Fibroblast of lung (primary cell): Measurements from ENCODE around the gene HSPB6.

ENCODE experiments used
- EZH2 ChIP-seq: IDR thresholded peaks from 2 replicates; pipeline ENCODE4 v1.5.1; 2012; ENCODE audit warnings: low read length, control low read depth, mild to moderate bottlenecking; ENCODE audit errors: missing control alignments
- TF ChIP-seq, protein P1 (sequence below), 2 donors: IDR thresholded peaks in 1 of 2; conservative IDR thresholded peaks in 1 of 2; 1 replicate in 1 of 2; 2 replicates in 1 of 2; pipeline ENCODE4 v1.5.1; 2011 to 2012; ENCODE audit warnings: low read length in 2 of 2, control low read depth in 1 of 2, inconsistent platforms in 1 of 2, low read depth in 1 of 2, mild to moderate bottlenecking in 1 of 2

DNA sequence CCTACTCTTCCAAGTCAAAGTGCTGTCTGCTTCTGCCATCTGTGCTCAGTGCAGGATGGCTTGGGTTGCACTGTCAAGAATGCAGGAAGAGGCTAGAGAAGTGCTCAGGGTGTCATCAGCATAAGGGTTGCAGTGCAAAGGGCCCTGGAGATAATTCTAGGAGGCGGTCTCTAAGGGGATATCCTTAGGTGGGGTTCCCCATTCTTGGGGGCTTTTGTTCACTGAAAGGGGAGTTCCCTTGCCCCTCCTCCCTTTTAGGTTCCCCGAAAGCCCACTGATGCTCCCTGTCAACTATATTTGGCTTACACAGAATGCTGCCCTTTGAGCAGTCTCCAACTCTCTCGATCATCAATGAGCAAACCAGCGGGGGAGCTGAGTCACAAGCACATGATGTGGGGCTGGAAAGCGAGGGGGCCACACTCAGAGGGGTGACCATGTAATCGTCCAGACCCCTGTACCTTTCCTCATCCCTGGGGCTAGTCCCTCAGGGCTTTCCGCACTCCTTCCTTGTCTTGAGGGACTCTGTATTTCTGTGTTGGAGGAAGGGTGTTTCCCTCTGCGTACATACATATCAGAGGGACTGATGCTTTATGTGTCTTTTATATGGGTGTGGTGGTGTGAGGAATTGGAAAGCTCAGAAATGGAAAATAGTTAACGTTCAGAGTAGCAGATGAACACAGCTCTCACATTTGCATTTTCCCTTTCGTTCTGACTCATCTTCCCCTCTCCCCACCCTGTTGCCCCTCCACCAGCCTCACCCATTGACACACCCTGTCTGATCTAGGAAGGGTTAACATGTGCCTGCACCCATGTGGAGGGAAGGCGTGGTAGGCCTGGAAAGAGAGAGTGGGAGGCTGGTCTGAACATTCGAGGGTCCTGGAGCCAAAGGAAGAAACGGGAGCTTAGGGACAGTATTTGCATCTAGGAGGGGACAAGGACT is 45.8 kb downstream of the HSPB6 start:
- TF ChIP-seq, protein P1, sequence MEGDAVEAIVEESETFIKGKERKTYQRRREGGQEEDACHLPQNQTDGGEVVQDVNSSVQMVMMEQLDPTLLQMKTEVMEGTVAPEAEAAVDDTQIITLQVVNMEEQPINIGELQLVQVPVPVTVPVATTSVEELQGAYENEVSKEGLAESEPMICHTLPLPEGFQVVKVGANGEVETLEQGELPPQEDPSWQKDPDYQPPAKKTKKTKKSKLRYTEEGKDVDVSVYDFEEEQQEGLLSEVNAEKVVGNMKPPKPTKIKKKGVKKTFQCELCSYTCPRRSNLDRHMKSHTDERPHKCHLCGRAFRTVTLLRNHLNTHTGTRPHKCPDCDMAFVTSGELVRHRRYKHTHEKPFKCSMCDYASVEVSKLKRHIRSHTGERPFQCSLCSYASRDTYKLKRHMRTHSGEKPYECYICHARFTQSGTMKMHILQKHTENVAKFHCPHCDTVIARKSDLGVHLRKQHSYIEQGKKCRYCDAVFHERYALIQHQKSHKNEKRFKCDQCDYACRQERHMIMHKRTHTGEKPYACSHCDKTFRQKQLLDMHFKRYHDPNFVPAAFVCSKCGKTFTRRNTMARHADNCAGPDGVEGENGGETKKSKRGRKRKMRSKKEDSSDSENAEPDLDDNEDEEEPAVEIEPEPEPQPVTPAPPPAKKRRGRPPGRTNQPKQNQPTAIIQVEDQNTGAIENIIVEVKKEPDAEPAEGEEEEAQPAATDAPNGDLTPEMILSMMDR (conservative IDR thresholded peaks at IDR 0.05 in 1 of 2, IDR thresholded peaks at IDR 0.05 in 1 of 2; ENCODE audit: low read depth in 1 of 2, low read length in 2 of 2): no peak
- TF ChIP-seq EZH2: no peak
